ENCODE data around the gene SEC63. TPM values are rescaled to one million over a fixed set of nuclear protein-coding genes. Genes with fewer than 3 reads are reported as not detected.
"Not testable (repeated sequence)": the region's sequence is repeated elsewhere in the genome, so short reads cannot be mapped to it uniquely, and the experiment has no call there.

Gene SEC63
- total RNA-seq, 1 experiment from 2014 or later = 86.2 TPM

DNA sequence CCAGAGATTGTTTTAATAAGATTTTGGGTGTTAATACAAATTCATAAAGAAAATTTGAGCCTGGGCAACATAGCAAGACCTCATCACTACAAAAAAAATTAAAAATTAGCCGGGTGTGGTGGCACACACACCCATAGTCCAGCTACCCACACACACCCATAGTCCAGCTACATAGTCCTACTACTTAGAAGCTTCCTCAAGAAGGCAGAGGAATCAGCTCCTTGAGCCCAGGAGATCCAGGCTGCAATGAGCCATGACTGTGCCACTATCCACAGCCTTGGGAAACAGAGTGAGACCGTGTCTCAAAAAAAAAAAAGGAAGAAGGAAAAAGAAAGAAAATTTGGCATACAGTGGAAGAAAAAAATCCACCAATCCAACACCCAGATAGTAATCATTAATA, 16.8 kb downstream of the SEC63 start:
- H3K27me3 ChIP-seq (ENCODE audit: insufficient read depth, low read length) = no peaks in the 10 kb centered on the region
- H4K8ac ChIP-seq (replicated peaks; ENCODE audit: insufficient read length, low read depth, low read length) = no peak overlapping the region
- no peak overlapping the region for H2BK15ac ChIP-seq (ENCODE audit: low read depth, low read length)
- H3T11ph ChIP-seq (ENCODE audit: low read length) = no peak overlapping the region
- H3K9ac ChIP-seq (ENCODE audit: extremely low read depth, insufficient read length, low read length) = no peak overlapping the region
- Mint-ChIP-seq H3K36me3 (ENCODE audit: insufficient read depth in 1 of 3, low read depth in 3 of 3) (peaks cover 22 to 51% (median 25%) of the 10 kb centered on the region in 3 experiments), H3K9me3 (peaks cover 10 to 31% of the 10 kb centered on the region in 2 experiments; a peak in 4 of 5 replicates), H3K27me3 (ENCODE audit: low read depth) (no peaks in the 10 kb centered on the region), H3K4me3 (no peak overlapping the region), H3K27ac (no peak overlapping the region), H3K4me1 (no peaks in the 10 kb centered on the region; a peak in 1 of 4 replicates)
- H2BK5ac ChIP-seq (ENCODE audit: insufficient read length, low read length) = no peak overlapping the region
- H3K56ac ChIP-seq (ENCODE audit: insufficient read length, low read depth, low read length) = no peak overlapping the region
- no peak overlapping the region for H4K91ac ChIP-seq (ENCODE audit: insufficient read length, low read depth, low read length)
- H2BK120ac ChIP-seq (ENCODE audit: low read depth, low read length, poor library complexity, severe bottlenecking) = no peak overlapping the region
- no peak overlapping the region for H3K14ac ChIP-seq (ENCODE audit: insufficient read depth, low read length)
- H3K4me1 ChIP-seq (ENCODE audit: insufficient read depth, low read length) = no peaks in the 10 kb centered on the region; the same call in 1 of the 2 replicates
- H3K9me3 ChIP-seq (ENCODE audit: control insufficient read depth, low read depth, low read length) = no peaks in the 10 kb centered on the region
- H4K5ac ChIP-seq (ENCODE audit: insufficient read length, low read depth, low read length) = no peak overlapping the region
- H3K18ac ChIP-seq (ENCODE audit: insufficient read length, low read depth, low read length) = no peak overlapping the region
- H3K79me1 ChIP-seq (ENCODE audit: insufficient read depth, low read depth, low read length, poor library complexity, severe bottlenecking) = peaks cover 18% of the 10 kb centered on the region
- H3K79me2 ChIP-seq (ENCODE audit: insufficient read depth, low read length) = peaks cover 17% of the 10 kb centered on the region; the same call in 1 of the 2 replicates
- no peaks in the 10 kb centered on the region for H4K20me1 ChIP-seq (ENCODE audit: control insufficient read depth, insufficient read depth, insufficient read length)
- no peak overlapping the region for H3K23ac ChIP-seq (ENCODE audit: insufficient read length, low read depth, low read length)
- no peaks in the 10 kb centered on the region for H3K23me2 ChIP-seq (ENCODE audit: insufficient read length, low read depth, low read length, poor library complexity, severe bottlenecking)
- H3K4ac ChIP-seq (ENCODE audit: low read depth, low read length) = no peak overlapping the region
- H2BK12ac ChIP-seq (ENCODE audit: insufficient read length, low read depth, low read length) = no peak overlapping the region
- H2AK5ac ChIP-seq (ENCODE audit: insufficient read length, low read length) = no peak overlapping the region
- no peak overlapping the region for H2AFZ ChIP-seq (ENCODE audit: low read length)
- H3K4me2 ChIP-seq (ENCODE audit: insufficient read depth, insufficient read length, low read length) = no peak overlapping the region
- TF ChIP-seq, protein P1, sequence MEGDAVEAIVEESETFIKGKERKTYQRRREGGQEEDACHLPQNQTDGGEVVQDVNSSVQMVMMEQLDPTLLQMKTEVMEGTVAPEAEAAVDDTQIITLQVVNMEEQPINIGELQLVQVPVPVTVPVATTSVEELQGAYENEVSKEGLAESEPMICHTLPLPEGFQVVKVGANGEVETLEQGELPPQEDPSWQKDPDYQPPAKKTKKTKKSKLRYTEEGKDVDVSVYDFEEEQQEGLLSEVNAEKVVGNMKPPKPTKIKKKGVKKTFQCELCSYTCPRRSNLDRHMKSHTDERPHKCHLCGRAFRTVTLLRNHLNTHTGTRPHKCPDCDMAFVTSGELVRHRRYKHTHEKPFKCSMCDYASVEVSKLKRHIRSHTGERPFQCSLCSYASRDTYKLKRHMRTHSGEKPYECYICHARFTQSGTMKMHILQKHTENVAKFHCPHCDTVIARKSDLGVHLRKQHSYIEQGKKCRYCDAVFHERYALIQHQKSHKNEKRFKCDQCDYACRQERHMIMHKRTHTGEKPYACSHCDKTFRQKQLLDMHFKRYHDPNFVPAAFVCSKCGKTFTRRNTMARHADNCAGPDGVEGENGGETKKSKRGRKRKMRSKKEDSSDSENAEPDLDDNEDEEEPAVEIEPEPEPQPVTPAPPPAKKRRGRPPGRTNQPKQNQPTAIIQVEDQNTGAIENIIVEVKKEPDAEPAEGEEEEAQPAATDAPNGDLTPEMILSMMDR (conservative IDR thresholded peaks at IDR 0.05) = no peak
- no peak for DNase-seq
- no CpG with 5 or more reads among the region's 2 CpGs for WGBS (ENCODE audit: extremely low coverage, insufficient read length, low lambda C conversion rate)
- no peak overlapping the region for H2BK20ac ChIP-seq (ENCODE audit: low read depth, low read length, poor library complexity, severe bottlenecking)
- no peak overlapping the region for H3K27ac ChIP-seq (ENCODE audit: insufficient read length, low read depth, low read length)

- Histone ChIP-seq H3K79me1 (ENCODE audit: insufficient read depth, low read depth, low read length, poor library complexity, severe bottlenecking) (peaks cover 17% of the 10 kb centered on the region), H3K79me2 (ENCODE audit: insufficient read depth, low read length) (peaks cover 19% of the 10 kb centered on the region; the same call in 1 of the 2 replicates)
- not testable (repeated sequence) for H2AK5ac ChIP-seq (ENCODE audit: insufficient read length, low read length); H3K4ac ChIP-seq (ENCODE audit: low read depth, low read length); H3K4me1 ChIP-seq (ENCODE audit: insufficient read depth, low read length); H3K14ac ChIP-seq (ENCODE audit: insufficient read depth, low read length); H3K27ac ChIP-seq (ENCODE audit: insufficient read length, low read depth, low read length); H4K8ac ChIP-seq (replicated peaks; ENCODE audit: insufficient read length, low read depth, low read length); H3K27me3 Mint-ChIP-seq (ENCODE audit: low read depth); H2AFZ ChIP-seq (ENCODE audit: low read length); H4K5ac ChIP-seq (ENCODE audit: insufficient read length, low read depth, low read length); H3K4me2 ChIP-seq (ENCODE audit: insufficient read depth, insufficient read length, low read length); H2BK12ac ChIP-seq (ENCODE audit: insufficient read length, low read depth, low read length); H2BK5ac ChIP-seq (ENCODE audit: insufficient read length, low read length); H3T11ph ChIP-seq (ENCODE audit: low read length); H2BK15ac ChIP-seq (ENCODE audit: low read depth, low read length); H3K27me3 ChIP-seq (ENCODE audit: insufficient read depth, low read length); H4K20me1 ChIP-seq (ENCODE audit: control insufficient read depth, insufficient read depth, insufficient read length); H3K9ac ChIP-seq (ENCODE audit: extremely low read depth, insufficient read length, low read length); H3K4me3 Mint-ChIP-seq; H2BK120ac ChIP-seq (ENCODE audit: low read depth, low read length, poor library complexity, severe bottlenecking); H3K23me2 ChIP-seq (ENCODE audit: insufficient read length, low read depth, low read length, poor library complexity, severe bottlenecking); H3K4me1 Mint-ChIP-seq; H3K27ac Mint-ChIP-seq; DNase-seq; H3K9me3 ChIP-seq (ENCODE audit: control insufficient read depth, low read depth, low read length); H3K56ac ChIP-seq (ENCODE audit: insufficient read length, low read depth, low read length); H3K18ac ChIP-seq (ENCODE audit: insufficient read length, low read depth, low read length); H3K23ac ChIP-seq (ENCODE audit: insufficient read length, low read depth, low read length); H2BK20ac ChIP-seq (ENCODE audit: low read depth, low read length, poor library complexity, severe bottlenecking); H4K91ac ChIP-seq (ENCODE audit: insufficient read length, low read depth, low read length)
- Mint-ChIP-seq H3K36me3 (ENCODE audit: insufficient read depth in 1 of 3, low read depth in 3 of 3) (peaks cover 46 to 64% (median 54%) of the 10 kb centered on the region in 3 experiments), H3K9me3 (peaks cover 34 to 55% of the 10 kb centered on the region in 2 experiments)
- WGBS (ENCODE audit: extremely low coverage, insufficient read length, low lambda C conversion rate) = no CpG with 5 or more reads among the region's 5 CpGs
These were observed 21.1 kb downstream of the SEC63 start for GRCh38 chr6:107936910-107937292.

Measured in H9 (cell line).